Stimulated activated CD8-positive, alpha-beta memory T cell treated with anti-CD3 and anti-CD28 coated beads, Interleukin-15, amount 100 ng/mL, for 48 hours (primary cell): ENCODE data around the gene DLG2.
"Not testable (repeated sequence)": the region's sequence is repeated elsewhere in the genome, so short reads cannot be mapped to it uniquely, and the experiment has no call there.

Source experiments
- DNase-seq, 2 donors: peaks; one replicate each; pipeline ENCODE4 v3.0.0-alpha.2; 2020; ENCODE audit warnings: low read depth in 2 of 2

DLG2 gene

DNA sequence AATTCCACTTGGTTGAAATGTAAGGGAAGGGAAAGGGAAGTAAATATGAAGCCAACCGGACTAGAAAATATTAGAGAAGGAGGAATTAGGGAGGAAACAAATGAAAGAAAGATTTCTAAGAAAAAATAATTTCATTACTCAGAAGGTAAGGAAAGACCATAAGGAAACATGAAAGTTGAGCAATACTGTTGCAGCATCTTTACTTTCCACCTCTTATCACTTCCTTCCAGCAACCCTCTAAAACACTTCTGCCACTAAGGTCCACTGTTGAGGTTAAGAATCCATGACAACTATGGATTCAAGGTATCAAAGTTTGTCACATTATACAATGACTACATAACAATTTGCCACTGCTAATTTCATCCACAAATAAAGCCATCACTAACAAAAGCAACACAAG, 308.6 kb downstream of the DLG2 start:
- no peak for DNase-seq

DNA sequence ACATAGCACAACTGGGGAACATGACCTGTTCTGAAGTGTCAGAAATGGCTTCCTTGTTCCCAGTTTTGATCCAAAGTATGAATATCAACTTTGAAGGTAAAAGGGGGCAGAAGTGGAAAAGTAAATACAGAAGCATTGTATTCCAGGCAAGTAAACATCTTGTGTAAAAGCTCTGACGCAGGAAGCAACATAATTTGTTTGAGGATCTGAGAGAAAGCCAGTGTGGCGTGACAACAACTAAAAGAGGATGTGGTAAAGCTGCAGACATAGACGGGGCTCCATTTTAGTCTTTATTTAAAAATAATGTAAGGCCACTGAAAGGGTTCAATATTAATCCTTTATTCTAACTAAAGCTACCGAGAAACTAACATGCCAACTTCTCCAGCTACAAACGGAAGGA, 310.2 kb downstream of the DLG2 start:
- DNase-seq, result no peak

DNA sequence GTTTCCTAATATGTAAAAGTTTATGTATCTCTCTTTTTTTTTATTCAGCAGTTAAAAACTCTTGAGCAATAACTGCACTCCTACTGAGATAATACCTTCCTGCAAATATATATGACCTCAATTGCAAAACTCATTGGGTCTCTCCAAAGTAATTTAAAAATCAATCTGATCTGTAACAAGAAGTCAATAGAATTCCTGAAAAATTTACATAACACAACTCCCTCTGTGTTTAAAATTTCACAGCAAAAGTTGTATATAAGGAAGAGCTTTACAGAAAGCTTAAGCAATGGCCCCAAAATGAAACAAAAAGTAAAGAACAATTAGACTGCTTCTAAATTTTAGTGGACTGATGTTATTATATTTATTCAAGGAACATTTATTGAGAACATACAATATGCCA, 313.4 kb downstream of the DLG2 start:
- DNase-seq, result no peak

DNA sequence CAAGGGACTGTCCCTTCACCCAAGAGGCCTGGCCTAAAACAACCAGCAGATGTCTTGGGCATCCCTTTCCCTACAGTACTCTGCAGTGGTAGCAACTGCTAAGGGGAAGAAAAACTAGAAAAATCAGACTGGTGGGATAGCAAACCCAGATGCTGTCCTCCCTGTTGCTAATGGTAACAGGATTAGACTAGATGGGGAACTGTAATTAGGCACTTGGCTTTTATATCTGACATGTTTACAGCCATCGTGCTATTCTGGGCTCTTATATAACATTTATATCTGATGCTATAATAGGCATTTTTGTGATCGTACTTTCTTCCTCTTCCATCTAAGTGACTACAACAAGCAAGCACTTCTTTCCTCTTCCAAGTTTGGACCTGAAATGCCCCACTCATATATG, 316.7 kb downstream of the DLG2 start:
- DNase-seq, result no peak

DNA sequence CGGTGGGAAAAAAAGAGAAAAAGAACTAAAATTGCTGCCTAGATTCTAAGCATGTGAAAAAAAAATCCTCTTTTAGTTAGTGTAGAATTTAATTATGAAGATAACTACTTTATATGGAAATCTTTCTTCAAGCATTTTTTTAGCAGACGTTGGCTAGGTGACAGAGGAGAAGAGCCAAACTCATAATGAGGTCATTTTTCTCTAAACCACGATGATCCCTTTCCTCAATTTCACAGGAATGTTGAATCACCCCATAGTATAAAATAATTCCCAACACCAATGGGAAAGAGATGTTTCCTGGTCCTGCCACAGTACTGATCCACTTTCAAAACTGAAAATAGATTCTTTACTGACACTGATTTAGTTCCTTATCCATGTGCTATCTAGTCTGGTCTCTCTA, 319.8 kb downstream of the DLG2 start:
- no peak for DNase-seq

DNA sequence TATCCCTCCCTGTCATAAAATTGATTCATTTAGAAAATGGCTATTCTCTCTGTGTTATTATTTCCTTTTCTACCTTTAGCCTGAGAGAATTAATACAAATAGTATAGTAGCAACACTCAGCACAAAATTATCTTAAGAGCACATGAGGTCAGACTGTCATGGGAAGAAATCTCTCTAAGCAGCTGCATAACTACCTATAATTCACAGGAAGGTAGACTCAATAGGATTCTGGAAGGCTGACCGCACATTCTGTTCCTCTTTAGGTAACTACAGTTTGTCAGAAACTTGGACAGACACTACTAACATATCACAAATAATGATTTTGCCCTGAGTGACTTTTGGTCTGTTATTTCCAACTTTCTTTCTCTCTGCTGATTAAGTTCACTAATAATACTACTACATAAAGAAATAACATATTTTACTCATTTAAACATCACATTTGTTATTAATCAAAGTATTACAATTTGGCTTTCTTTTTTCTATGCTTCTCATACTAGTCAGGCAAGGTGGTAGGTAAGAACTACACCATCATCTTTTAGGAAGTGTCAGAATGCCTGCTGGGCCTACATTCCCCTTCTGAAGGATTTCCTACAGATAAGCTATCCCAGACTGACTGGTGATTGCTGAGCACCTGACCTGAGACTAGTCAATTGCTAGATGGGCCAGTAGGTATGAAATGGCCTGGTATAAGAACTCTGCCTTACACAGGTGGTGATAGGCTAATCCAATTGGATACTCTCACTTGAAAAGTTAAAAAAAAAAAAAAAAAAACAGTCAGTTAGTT, 325.1 kb downstream of the DLG2 start:
- no peak for DNase-seq

DNA sequence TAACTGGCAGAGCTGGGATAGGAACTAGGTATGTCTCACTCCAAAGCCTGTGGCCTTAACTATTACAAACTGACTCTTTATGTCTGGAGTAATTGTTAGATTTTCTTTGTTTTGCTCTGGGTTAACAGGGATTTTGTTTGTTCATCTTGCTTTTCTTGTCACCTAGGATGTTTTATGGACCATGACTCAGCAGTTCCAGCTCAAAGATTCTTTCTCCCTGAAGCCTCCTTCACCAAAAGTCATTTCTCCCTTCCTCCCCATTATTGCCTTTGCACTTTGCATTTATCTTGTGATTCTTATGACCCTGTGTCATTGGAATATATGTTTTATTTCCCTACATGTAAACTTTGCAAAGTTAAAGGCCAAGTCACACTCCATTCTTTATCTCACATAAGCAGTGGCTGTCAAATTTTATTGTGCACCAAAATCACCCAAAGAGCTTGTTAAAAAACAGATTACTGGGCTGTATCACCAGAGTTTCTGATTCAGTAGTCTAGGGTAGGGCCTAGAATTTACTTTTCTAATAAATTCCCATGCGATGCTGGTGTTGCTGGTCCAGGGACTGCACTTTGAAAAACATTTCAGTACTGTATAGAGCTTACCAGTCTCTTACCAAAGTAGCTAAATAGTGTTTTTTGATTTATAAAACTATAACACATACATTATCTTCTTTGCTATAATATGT, 327.7 kb downstream of the DLG2 start:
- no peak for DNase-seq

DNA sequence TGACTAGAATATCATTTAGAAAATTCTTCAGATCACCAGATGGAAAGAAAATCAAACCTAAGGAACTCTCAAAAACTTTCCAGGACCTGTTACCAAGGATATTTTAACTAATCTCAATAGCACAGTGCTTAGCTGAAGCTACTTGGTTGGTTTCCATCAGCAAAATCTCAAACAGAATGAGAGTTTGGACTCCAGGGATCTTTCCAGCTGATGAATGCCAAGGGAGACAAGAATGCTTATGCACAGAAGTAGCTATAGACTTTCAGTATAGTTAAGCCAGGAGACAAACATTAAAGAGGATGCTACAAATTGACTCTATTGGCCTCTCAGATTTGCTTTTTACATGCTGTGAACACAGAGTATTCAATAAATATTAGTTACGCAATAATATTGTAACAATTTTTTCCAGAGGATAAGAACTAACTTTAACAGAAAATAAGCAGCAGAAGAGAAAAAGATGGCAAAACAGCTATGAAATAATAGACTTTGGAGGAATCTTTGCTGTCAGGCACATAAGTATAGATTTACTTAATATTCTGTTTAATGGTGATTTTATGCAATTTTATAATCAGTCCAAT, 331.4 kb downstream of the DLG2 start:
- no peak for DNase-seq

DNA sequence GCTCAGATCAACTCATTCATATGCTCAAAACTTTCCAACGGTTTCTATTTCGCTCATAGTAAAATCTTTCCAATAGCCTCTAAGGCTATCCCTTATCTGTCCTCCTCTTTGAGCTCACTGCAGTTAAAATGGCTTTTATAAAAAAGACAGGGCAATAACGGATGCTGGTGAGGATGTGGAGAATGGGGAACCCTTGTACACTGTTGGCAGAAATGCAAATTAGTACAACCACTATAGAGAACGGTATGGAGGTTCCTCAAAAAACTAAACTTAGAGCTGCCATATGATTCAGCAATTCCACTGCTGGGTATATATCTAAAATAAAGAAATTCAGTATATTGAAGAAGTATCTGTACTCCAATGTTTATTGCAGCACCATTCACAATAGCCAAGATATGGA, 345.6 kb downstream of the DLG2 start:
- no peak for DNase-seq

DNA sequence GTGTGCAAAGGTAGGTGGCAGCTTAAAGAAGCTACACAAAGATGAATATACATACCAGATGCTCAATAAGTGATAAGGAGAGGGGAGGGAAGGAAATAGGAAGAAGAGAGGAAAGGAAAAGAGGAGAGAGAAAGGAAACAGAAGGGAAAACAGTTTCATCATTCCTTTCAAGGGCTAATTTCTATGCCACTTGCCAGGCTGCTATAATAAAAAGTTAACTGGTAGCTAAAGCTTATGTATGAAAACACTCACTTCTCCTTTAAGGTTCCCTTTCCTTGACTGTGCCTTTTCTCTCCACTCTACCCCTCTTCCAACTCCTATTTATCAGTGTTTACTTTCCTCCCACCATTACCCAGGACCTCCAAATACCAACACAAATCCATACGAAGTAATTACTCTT, 347.9 kb downstream of the DLG2 start:
- no peak for DNase-seq

DNA sequence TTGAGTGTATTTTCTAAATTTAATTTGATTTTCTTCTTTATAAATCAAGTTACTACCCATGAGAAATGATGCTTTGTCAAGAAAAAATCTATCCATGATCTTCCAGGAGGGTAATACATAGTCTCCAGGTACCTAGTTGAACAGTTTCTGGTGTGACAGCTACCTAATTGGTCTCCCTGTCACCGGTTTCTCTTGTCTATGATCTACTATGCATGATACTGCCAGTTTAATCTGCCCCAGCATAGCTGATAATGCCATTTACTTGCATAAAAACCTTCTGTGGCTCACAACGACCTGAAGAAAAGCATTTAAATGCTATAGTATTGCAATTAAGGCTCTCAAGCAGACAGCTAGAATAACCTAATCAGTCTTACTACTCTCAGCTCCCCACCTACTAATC, 349.5 kb downstream of the DLG2 start:
- DNase-seq, result no peak

DNA sequence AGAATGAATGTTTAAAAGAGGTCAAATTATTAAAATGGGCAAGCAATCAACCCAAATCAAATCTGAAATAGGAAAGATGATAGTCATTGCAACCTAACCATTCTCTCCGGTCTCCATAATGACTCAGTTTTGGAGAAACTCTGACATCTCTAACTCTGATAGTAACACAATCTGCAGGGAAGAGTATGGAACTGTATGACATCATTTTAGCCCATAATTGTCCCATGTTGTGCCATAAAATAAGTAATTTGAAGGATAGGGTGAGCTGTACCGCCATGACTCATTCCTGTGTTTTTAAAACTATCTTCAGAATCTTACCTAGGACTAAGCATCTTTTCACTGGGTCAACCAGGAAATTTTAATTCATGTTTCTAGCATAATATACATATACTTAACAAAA, 350.8 kb downstream of the DLG2 start:
- no peak for DNase-seq

DNA sequence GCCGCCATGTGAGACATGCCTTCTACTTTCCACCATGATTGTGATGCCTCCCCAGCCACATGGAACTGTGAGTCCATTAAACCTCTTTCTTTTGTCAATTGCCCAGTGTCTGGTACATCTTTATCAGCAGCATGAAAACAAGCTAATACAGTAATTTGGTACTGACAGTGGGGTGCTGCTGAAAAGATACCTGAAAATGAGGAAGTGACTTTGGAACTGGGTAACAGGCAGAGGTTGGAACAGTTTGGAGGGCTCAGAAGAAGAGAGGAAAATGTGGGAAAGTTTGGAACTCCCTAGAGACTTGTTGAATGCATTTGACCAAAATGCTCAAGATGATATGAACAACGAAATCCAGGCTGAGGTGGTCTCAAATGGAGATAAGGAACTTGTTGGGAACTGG, 356.8 kb downstream of the DLG2 start:
- DNase-seq, result not testable (repeated sequence)

DNA sequence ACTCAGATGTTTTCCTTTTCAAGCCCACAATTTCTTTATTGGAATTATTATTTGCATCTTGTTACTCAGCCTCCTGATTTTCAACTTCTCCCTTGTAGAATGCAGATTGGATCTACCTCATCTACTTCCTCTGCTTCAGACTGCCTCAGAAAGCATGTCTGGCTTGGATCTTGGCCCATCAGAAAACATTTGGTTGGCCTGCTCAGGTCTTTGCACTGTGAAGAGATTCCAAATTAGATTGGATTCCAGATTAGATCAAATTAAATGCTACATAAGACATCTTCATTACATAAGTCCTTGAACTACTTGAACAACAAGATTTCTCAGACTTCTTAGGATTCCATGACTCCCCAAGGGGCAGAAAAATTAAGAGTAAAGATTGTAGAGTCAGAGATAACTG, 358.0 kb downstream of the DLG2 start:
- no peak for DNase-seq

DNA sequence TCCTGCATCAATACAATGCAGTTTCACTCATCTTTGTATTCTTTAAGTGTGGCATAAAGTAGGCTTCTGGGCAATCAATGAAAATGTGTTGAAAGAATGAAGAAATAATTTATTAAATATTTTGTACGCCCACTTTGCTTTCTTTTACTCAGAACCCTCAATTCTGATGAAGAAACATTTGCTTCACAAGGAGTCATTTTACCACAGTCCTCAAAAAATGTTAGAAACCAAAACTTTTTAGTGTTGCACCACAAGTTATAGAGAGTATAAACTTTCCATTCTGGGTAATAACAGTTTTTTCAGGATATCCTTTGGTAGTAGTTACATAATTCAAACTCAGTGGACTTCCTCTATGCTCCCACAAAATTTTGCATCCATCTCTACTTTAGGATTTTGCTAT, 360.5 kb downstream of the DLG2 start:
- no peak for DNase-seq

DNA sequence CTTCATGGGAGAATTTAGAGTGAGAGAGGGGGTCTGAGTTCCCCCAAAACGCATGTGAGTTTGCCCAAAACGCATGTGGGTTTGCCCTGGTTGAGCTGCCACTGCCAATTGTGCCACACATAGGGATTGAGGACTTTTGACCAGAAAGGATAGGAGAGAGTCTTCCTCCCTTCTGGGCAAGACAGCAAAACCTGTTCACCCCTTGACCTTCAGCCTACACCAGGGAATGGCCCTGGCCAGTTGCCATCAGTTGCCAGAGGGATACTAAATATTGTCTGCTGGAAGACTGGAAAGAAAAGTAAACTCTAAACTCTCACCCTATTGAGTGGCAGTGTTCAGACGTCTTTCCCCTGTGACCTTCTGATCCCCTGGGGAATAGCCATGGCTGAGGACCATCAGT, 363.8 kb downstream of the DLG2 start:
- DNase-seq, result no peak

DNA sequence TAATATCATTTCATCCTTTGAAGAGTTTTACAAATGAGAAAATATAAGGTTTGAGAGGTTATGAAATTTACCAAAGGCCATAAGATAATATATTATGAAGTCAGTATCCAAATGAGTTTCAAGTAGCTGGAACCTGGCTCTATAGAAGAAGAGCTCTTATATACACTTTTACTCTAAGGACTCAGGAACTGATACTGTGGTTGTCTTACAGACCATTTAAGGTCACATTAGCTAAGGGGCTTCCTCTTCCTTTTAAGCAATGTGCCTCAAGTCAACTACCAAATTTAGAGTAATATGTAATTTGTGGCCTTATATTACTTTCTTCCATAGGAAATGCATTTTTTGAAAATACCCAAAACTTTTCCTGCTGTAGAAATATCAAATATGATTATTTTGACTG, 369.3 kb downstream of the DLG2 start:
- DNase-seq, result no peak

DNA sequence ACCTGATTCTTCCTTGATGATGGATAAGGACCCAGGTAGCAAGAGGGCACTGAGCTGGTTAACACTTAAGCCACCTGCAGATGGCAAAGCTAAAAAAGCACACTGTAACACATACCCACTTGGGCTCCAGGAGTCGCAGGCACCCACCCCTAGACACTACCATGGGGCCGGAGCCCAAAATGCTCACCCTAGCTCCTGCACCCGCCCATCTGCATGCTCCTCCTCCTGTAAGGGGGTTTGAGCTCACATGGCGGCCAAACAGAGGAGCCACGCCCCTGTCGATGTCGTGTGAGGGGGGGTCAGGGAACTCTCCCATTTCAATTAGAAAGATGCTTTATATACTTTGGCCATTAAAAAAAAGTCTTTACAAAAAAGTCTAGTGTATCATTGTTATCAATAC, 370.7 kb downstream of the DLG2 start:
- no peak for DNase-seq

DNA sequence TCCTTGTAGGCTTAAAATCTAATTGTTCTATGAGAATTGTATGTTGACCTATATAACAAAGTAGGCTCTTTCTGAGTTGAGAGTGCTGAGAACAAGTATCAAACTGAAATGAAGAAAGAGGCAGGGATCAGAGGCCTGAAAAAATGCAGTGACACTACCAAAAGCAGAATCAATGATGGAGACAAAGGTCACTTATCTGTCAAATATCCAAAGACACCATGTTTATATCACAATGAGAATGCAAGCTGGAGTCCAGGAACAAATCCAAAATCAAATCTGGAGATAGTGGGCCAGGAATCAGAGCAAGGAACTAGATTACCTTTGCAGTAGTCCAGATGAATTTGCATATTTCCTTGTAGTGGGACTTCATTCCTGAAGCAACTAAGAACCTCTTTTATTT, 377.7 kb downstream of the DLG2 start:
- DNase-seq, result no peak

DNA sequence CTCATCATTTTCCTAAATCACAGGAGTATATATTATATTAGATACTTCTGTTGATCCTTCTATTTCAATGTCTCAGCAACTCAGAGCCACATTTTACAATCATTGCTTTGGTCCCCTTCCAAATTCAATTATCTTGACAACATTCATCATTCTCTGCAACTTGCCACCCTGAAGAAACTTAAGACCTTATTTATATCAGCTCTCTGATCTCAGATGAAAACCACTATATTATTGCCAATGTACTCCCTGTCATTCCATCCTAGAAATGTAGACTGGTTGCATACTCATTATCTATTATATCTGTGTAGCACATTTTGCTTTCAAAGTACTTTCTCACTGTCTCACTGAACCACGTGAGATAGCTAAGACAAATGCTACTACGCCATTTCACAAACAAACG, 379.3 kb downstream of the DLG2 start:
- no peak for DNase-seq

DNA sequence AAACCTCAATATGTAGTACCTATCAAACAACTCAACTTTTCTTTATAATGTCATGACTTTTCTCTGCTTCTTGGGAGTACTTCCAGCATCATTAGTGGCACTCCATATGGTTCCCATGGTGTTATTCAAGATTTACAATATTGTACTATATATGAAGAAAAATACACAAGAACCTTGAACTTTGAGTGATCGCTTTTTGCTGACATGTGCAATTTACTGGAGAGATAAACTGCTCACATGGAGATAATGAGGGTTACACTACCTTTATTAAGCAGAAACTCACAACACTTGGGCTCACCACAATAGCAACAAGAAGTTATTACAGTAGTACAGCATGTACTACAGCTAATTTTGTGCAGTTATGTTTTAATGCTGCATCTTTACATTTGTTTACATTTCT, 388.2 kb downstream of the DLG2 start:
- no peak for DNase-seq

DNA sequence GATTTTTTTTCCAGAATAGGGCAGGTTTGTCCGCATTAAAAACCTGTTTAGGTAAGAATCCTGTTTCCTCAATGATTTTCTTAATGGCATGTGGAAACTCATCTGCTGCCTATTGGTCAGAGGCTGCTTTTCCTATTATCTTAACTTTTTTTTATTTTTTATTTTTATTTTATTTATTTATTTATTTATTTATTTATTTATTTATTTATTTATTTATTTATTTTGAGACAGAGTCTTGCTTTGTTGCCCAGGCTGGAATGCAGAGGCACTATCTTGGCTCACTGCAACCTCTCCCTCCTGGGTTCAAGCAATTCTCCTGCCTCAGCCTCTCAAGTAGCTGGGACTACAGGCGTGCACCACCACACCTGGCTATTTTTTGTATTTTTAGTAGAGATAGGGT, 389.1 kb downstream of the DLG2 start:
- not testable (repeated sequence) for DNase-seq

DNA sequence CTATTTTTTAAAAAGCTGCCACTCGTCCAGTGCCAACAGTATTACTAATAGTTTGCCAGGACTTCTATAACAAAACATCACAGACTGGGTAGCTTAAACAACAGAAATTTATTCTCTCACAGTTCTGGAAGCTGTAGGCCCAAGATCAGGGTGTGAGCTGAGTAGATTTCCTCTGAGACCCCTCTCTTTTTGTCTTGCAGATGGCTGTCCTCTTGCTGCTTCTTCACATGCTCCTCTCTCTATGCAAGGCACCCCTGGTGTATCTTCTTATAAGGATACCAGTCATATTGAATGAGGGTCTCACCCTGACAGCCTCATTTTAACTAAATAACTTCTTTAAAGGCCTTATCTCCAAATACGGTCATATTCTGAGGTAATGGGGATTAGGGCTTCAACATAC, 390.9 kb downstream of the DLG2 start:
- DNase-seq, result no peak
